ENCODE results near the gene CALML4. TPM values are rescaled to one million over a fixed set of nuclear protein-coding genes. Genes with fewer than 3 reads are reported as not detected.

CALML4 gene
- total and polyA plus RNA-seq, 4 donors, result 3.6 to 8.0 (median 6.5) TPM

- no peak overlapping the region for H3K4me3 ChIP-seq (ENCODE audit: low read depth in 1 of 3, low read length in 3 of 3)
- H3K9ac ChIP-seq (ENCODE audit: low read depth in 1 of 2, low read length in 2 of 2), result no peak overlapping the region
- WGBS, result 58% methylated on average over 6 of the region's 6 CpGs
- no peaks in the 10 kb centered on the region for H3K36me3 ChIP-seq (ENCODE audit: control insufficient read depth in 4 of 4, insufficient read depth in 3 of 4, low read depth in 1 of 4, low read length in 3 of 4)
- H3K27me3 ChIP-seq (ENCODE audit: control insufficient read depth in 4 of 4, insufficient read depth in 4 of 4, low read length in 3 of 4), result no peaks in the 10 kb centered on the region
- TF ChIP-seq FOXA1 (IDR thresholded peaks at IDR 0.05) (no peak), NR2F2 (IDR thresholded peaks at IDR 0.05) (no peak), HNF4A (conservative IDR thresholded peaks at IDR 0.05) (peak; percentile 51 to 63), RXRA (IDR thresholded peaks at IDR 0.05) (peak; percentile 16 to 23), SP1 (IDR thresholded peaks at IDR 0.05) (peak; percentile 38)
- peaks cover 8 to 26% (median 19%) of the 10 kb centered on the region in 4 donors for H3K4me1 ChIP-seq (ENCODE audit: control insufficient read depth in 4 of 4, insufficient read depth in 4 of 4, low read length in 3 of 4)
- H3K27ac ChIP-seq (ENCODE audit: low read depth in 1 of 2, low read length in 2 of 2), result no peak overlapping the region
- no peak for DNase-seq (ENCODE audit: low spot score)
- no peaks in the 10 kb centered on the region for H3K9me3 ChIP-seq (ENCODE audit: control insufficient read depth in 4 of 4, low read length in 3 of 4)
Observed at GRCh38 chr15:68232449-68232848, 27.3 kb upstream of the CALML4 start.

- Histone ChIP-seq H3K4me1 (ENCODE audit: control insufficient read depth in 4 of 4, insufficient read depth in 4 of 4, low read length in 3 of 4) (peaks cover 8 to 26% (median 19%) of the 10 kb centered on the region in 4 donors), H3K9ac (ENCODE audit: low read depth in 1 of 2, low read length in 2 of 2) (no peak overlapping the region), H3K36me3 (ENCODE audit: control insufficient read depth in 4 of 4, insufficient read depth in 3 of 4, low read depth in 1 of 4, low read length in 3 of 4) (no peaks in the 10 kb centered on the region), H3K27me3 (ENCODE audit: control insufficient read depth in 4 of 4, insufficient read depth in 4 of 4, low read length in 3 of 4) (no peaks in the 10 kb centered on the region), H3K9me3 (ENCODE audit: control insufficient read depth in 4 of 4, low read length in 3 of 4) (no peaks in the 10 kb centered on the region), H3K27ac (ENCODE audit: low read depth in 1 of 2, low read length in 2 of 2) (no peak overlapping the region), H3K4me3 (ENCODE audit: low read depth in 1 of 3, low read length in 3 of 3) (no peak overlapping the region)
- no peak for TF ChIP-seq YY1 (IDR thresholded peaks at IDR 0.05)
- TF ChIP-seq ATF3 (IDR thresholded peaks at IDR 0.05), result no peak
- no peak for DNase-seq (ENCODE audit: low spot score)
- WGBS, result 93% methylated on average over 9 of the region's 9 CpGs
Observed at GRCh38 chr15:68231102-68231818, 26.1 kb upstream of the CALML4 start.

- Histone ChIP-seq H3K4me3 (ENCODE audit: low read depth in 1 of 3, low read length in 3 of 3) (peak overlapping the region; percentile 66 to 87 (median 80)), H3K9ac (ENCODE audit: low read depth in 1 of 2, low read length in 2 of 2) (peak overlapping the region; percentile 48 to 60), H3K4me1 (ENCODE audit: control insufficient read depth in 4 of 4, insufficient read depth in 4 of 4, low read length in 3 of 4) (peaks cover 8 to 26% (median 19%) of the 10 kb centered on the region in 4 donors), H3K27me3 (ENCODE audit: control insufficient read depth in 4 of 4, insufficient read depth in 4 of 4, low read length in 3 of 4) (no peaks in the 10 kb centered on the region), H3K27ac (ENCODE audit: low read depth in 1 of 2, low read length in 2 of 2) (peak overlapping the region; percentile 88 to 91), H3K36me3 (ENCODE audit: control insufficient read depth in 4 of 4, insufficient read depth in 3 of 4, low read depth in 1 of 4, low read length in 3 of 4) (no peaks in the 10 kb centered on the region), H3K9me3 (ENCODE audit: control insufficient read depth in 4 of 4, low read length in 3 of 4) (no peaks in the 10 kb centered on the region)
- DNase-seq (ENCODE audit: low spot score), result peak; percentile 32
- 65% methylated on average over 20 of the region's 20 CpGs for WGBS
- TF ChIP-seq RXRA (IDR thresholded peaks at IDR 0.05) (no peak), RAD21 (IDR thresholded peaks at IDR 0.05) (peak in 1 of 2 donors; percentile 24), JUND (IDR thresholded peaks at IDR 0.05) (no peak), YY1 (IDR thresholded peaks at IDR 0.05) (no peak), GABPA (IDR thresholded peaks at IDR 0.05 in 1 of 2, conservative IDR thresholded peaks at IDR 0.05 in 1 of 2) (no peak), FOXA1 (IDR thresholded peaks at IDR 0.05) (no peak), EGR1 (IDR thresholded peaks at IDR 0.05; ENCODE audit: low read depth in 2 of 2) (no peak), NR2F2 (IDR thresholded peaks at IDR 0.05) (no peak), MAX (IDR thresholded peaks at IDR 0.05) (no peak), SP1 (IDR thresholded peaks at IDR 0.05) (peak; percentile 21), FOXA2 (IDR thresholded peaks at IDR 0.05) (no peak), REST (IDR thresholded peaks at IDR 0.05) (no peak), ZBTB33 (IDR thresholded peaks at IDR 0.05) (no peak), ATF3 (IDR thresholded peaks at IDR 0.05) (no peak), CTCF (IDR thresholded peaks at IDR 0.05; ENCODE audit: low read depth, low read length, missing input control) (no peak), TAF1 (conservative IDR thresholded peaks at IDR 0.05) (no peak)
Observed at GRCh38 chr15:68230157-68231100, 25.3 kb upstream of the CALML4 start.

Data from liver (tissue), 9 donors.